Loucy (cell line): ENCODE results near the gene ACOXL.
"Not testable (repeated sequence)": the region's sequence is repeated elsewhere in the genome, so short reads cannot be mapped to it uniquely, and the experiment has no call there.

Experiments
- H2AFZ ChIP-seq: fragments of 200-600 bp; sonication (generic); 2 replicates; pipeline ENCODE4 v1.6.0; 2016; ENCODE audit warnings: antibody characterized with exemption, mild to moderate bottlenecking, low read length, moderate library complexity
- H3F3A ChIP-seq: fragments of 200-600 bp; 2 replicates; pipeline ENCODE4 v1.6.0; 2016; ENCODE audit warnings: antibody characterized with exemption, low read depth, mild to moderate bottlenecking
- H3K27me3 ChIP-seq: fragments of 200-600 bp; sonication (generic); 2 replicates; pipeline ENCODE4 v1.6.1; 2014; ENCODE audit warnings: low read length, mild to moderate bottlenecking; ENCODE audit not compliant: insufficient read depth, poor library complexity, severe bottlenecking
- H3K36me3 ChIP-seq: fragments of 200-600 bp; sonication (generic); 2 replicates; pipeline ENCODE4 v1.6.1; 2016; ENCODE audit warnings: low read length; ENCODE audit not compliant: insufficient read depth
- H3K4me1 ChIP-seq: fragments of 200-600 bp; sonication (generic); 2 replicates; pipeline ENCODE4 v1.5.1; 2014; ENCODE audit warnings: low read length, mild to moderate bottlenecking; ENCODE audit not compliant: insufficient read depth, poor library complexity, severe bottlenecking
- H3K4me2 ChIP-seq: fragments of 200-600 bp; sonication (generic); 2 replicates; pipeline ENCODE4 v1.6.0; 2014; ENCODE audit warnings: antibody characterized with exemption, low read length, low read depth, mild to moderate bottlenecking; ENCODE audit not compliant: poor library complexity, severe bottlenecking
- H3K4me3 ChIP-seq: fragments of 200-600 bp; sonication (generic); 2 replicates; pipeline ENCODE4 v1.5.1; 2014; ENCODE audit warnings: low read length, mild to moderate bottlenecking, mixed read lengths; ENCODE audit not compliant: poor library complexity, severe bottlenecking
- H3K79me2 ChIP-seq: fragments of 200-600 bp; sonication (generic); 2 replicates; pipeline ENCODE4 v1.6.1; 2014; ENCODE audit warnings: low read length; ENCODE audit not compliant: insufficient read depth
- H3K9ac ChIP-seq: fragments of 200-600 bp; sonication (generic); 2 replicates; pipeline ENCODE4 v1.6.0; 2014; ENCODE audit warnings: mild to moderate bottlenecking, low read depth, low read length, moderate library complexity; ENCODE audit not compliant: poor library complexity, severe bottlenecking
- H3K9me2 ChIP-seq: fragments of 200-600 bp; sonication (generic); replicated peaks from 2 replicates; pipeline ENCODE4 v1.6.1; 2016; ENCODE audit warnings: low read depth, low read length, mixed read lengths
- H3K9me3 ChIP-seq: fragments of 200-600 bp; sonication (generic); 2 replicates; pipeline ENCODE4 v1.6.1; 2014; ENCODE audit warnings: mild to moderate bottlenecking, antibody characterized with exemption, low read length, low read depth; ENCODE audit not compliant: insufficient read depth
- H4K20me1 ChIP-seq: fragments of 200-600 bp; sonication (generic); 2 replicates; pipeline ENCODE4 v1.6.0; 2014; ENCODE audit warnings: antibody characterized with exemption, low read length, mild to moderate bottlenecking; ENCODE audit not compliant: insufficient read depth, poor library complexity, severe bottlenecking
- CTCF ChIP-seq: fragments of 200-600 bp; sonication (generic); conservative IDR thresholded peaks from 2 replicates; pipeline ENCODE4 v1.5.1; 2014; ENCODE audit warnings: mild to moderate bottlenecking, antibody characterized with exemption, low read length
- EZH2phosphoT487 ChIP-seq: fragments of 200-600 bp; IDR thresholded peaks from 2 replicates; pipeline ENCODE4 v1.6.1; 2018; ENCODE audit warnings: antibody characterized with exemption, mild to moderate bottlenecking, moderate library complexity, borderline replicate concordance

The ACOXL gene

GRCh38 chr2:110959198-110959597 is 226.8 kb downstream of the ACOXL start:
- H3K9me3 ChIP-seq, result no peaks in the 10 kb centered on the region
- no peaks in the 10 kb centered on the region for H3K4me1 ChIP-seq
- H3K4me3 ChIP-seq, result no peak overlapping the region
- H3K9me2 ChIP-seq, result no peaks in the 10 kb centered on the region
- no peak for TF ChIP-seq CTCF
- no peak for TF ChIP-seq EZH2phosphoT487
- H3F3A ChIP-seq, result no peaks in the 10 kb centered on the region
- no peaks in the 10 kb centered on the region for H4K20me1 ChIP-seq
- no peaks in the 10 kb centered on the region for H3K36me3 ChIP-seq
- H3K4me2 ChIP-seq, result no peak overlapping the region
- H3K9ac ChIP-seq, result no peak overlapping the region
- no peak overlapping the region for H2AFZ ChIP-seq
- H3K79me2 ChIP-seq, result no peaks in the 10 kb centered on the region
- no peaks in the 10 kb centered on the region for H3K27me3 ChIP-seq

GRCh38 chr2:110960281-110960680 is 227.9 kb downstream of the ACOXL start:
- Histone ChIP-seq H3K36me3 (no peaks in the 10 kb centered on the region), H3K79me2 (no peaks in the 10 kb centered on the region), H2AFZ (no peak overlapping the region), H3K9ac (no peak overlapping the region), H3F3A (no peaks in the 10 kb centered on the region), H3K4me1 (no peaks in the 10 kb centered on the region), H3K9me2 (no peaks in the 10 kb centered on the region), H3K27me3 (no peaks in the 10 kb centered on the region), H3K9me3 (no peaks in the 10 kb centered on the region), H3K4me3 (no peak overlapping the region), H4K20me1 (no peaks in the 10 kb centered on the region), H3K4me2 (no peak overlapping the region)
- no peak for TF ChIP-seq CTCF
- TF ChIP-seq EZH2phosphoT487, result no peak

GRCh38 chr2:110960954-110961353 is 228.6 kb downstream of the ACOXL start:
- no peaks in the 10 kb centered on the region for H3K36me3 ChIP-seq
- H3K4me3 ChIP-seq, result no peak overlapping the region
- no peaks in the 10 kb centered on the region for H3K9me2 ChIP-seq
- H3K4me1 ChIP-seq, result no peaks in the 10 kb centered on the region
- no peak for TF ChIP-seq EZH2phosphoT487
- no peak for TF ChIP-seq CTCF
- H3K79me2 ChIP-seq, result no peaks in the 10 kb centered on the region
- no peaks in the 10 kb centered on the region for H4K20me1 ChIP-seq
- H3K9ac ChIP-seq, result no peak overlapping the region
- H3K27me3 ChIP-seq, result no peaks in the 10 kb centered on the region
- no peaks in the 10 kb centered on the region for H3K9me3 ChIP-seq
- no peak overlapping the region for H3K4me2 ChIP-seq
- H3F3A ChIP-seq, result no peaks in the 10 kb centered on the region
- no peak overlapping the region for H2AFZ ChIP-seq

- H3K9me3 ChIP-seq, H3K4me1 ChIP-seq, H3K36me3 ChIP-seq, H3F3A ChIP-seq, H4K20me1 ChIP-seq, H3K9ac ChIP-seq, H3K27me3 ChIP-seq, H3K9me2 ChIP-seq, H3K4me2 ChIP-seq, H3K79me2 ChIP-seq, H2AFZ ChIP-seq, H3K4me3 ChIP-seq: not testable (repeated sequence)
Observed at GRCh38 chr2:110961643-110962042, 229.3 kb downstream of the ACOXL start.
